ENCODE results near the gene ATP6V1C2. TPM values are rescaled to one million over a fixed set of nuclear protein-coding genes. Genes with fewer than 3 reads are reported as not detected.

The ATP6V1C2 gene
- polyA plus RNA-seq, 1 donor from 2014 or later: not detected

DNA sequence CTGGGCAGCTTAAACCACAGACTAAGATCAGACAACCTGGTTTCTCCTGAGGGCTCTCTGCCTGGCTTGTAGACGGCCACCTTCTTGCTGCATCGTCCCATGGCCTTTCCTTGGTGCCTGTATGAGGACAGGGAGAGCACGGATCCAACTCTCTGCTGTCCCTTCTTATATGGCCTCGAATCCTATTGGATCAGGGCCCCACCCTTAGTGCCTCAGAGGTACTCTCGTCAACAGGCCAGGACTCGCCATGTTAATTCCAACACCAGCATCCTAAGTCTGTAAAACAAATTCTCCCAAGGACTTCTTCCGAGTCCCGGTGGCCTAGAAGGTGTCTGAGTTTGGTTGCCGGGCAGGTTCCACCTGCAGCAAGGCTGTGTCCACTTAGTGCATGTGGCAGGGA lies 40.2 kb downstream of the ATP6V1C2 start:
- H3K4me3 ChIP-seq (ENCODE audit: low read length): no peak overlapping the region
- H3K36me3 ChIP-seq (ENCODE audit: insufficient read depth, low read length): no peaks in the 10 kb centered on the region
- H3K9me2 ChIP-seq (ENCODE audit: insufficient read depth, low read length): no peaks in the 10 kb centered on the region
- H3K4me2 ChIP-seq (ENCODE audit: low read length): no peak overlapping the region
- H3K9ac ChIP-seq (ENCODE audit: low read length): no peak overlapping the region
- H3F3A ChIP-seq (ENCODE audit: insufficient read depth, low read length, poor library complexity, severe bottlenecking): no peaks in the 10 kb centered on the region
- no peak for TF ChIP-seq CTCF (IDR thresholded peaks at IDR 0.05; ENCODE audit: poor library complexity, severe bottlenecking)
- H3K27me3 ChIP-seq (ENCODE audit: insufficient read depth, low read depth, low read length): no peaks in the 10 kb centered on the region
- H3K79me2 ChIP-seq (replicated peaks; ENCODE audit: insufficient read depth, low read length): no peaks in the 10 kb centered on the region
- H3K9me3 ChIP-seq (ENCODE audit: low read length): no peaks in the 10 kb centered on the region
- H2AFZ ChIP-seq (ENCODE audit: low read depth, low read length): no peak overlapping the region
- H3K27ac ChIP-seq (ENCODE audit: low read length): no peak overlapping the region
- H4K20me1 ChIP-seq (ENCODE audit: insufficient read depth): no peaks in the 10 kb centered on the region

DNA sequence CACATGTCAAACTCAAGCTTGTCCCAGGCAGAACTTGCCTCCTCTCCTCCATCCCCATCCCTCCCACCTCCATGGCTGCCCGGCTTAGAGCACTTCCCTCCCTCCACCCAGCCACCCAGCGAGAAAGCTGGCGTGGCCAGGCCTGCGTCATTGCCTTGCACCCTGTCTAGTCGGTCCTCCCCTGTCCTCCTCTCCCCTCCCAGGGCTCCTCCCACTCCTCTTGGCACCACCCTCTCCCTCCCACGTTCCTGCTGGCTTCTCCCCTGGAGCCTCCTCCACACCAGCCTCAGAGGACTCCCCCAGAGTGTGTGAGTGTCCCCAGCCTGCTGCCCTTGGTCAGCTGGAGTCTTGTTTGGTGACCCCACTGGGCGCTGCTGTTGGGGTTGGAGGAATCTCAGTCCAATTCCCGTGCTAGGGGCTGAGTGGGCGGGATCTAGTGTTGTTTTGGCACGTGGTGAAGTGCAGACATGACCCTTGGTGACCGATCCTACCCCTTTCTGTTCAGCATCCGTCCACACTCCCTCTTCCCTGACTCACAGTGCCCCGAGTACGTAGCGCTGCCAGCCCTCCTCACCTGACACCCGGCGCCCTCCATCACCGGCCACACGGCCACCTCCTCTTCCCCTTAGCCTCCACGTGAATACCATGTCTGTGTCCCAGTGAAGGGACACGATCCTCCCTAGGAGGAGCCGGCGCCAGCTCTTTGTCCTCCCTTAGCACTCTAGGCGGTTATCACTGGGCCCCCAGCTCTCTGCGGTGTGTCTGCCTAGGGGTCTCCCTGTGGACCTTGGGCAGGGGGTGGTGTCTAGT lies 41.4 kb downstream of the ATP6V1C2 start:
- H3K4me2 ChIP-seq (ENCODE audit: low read length): no peak overlapping the region
- TF ChIP-seq REST (IDR thresholded peaks at IDR 0.05; ENCODE audit: borderline replicate concordance): no peak
- TF ChIP-seq EZH2 (IDR thresholded peaks at IDR 0.05; ENCODE audit: borderline replicate concordance, insufficient read depth, low read length, poor library complexity, severe bottlenecking): no peak
- no peak for TF ChIP-seq MXI1 (conservative IDR thresholded peaks at IDR 0.05; ENCODE audit: poor library complexity, severe bottlenecking)
- no peak for TF ChIP-seq POLR2AphosphoS5 (IDR thresholded peaks at IDR 0.05)
- no peak for TF ChIP-seq EP300 (conservative IDR thresholded peaks at IDR 0.05; ENCODE audit: poor library complexity, severe bottlenecking)
- TF ChIP-seq CTCF (IDR thresholded peaks at IDR 0.05; ENCODE audit: poor library complexity, severe bottlenecking): no peak
- no peak for TF ChIP-seq SMC3 (conservative IDR thresholded peaks at IDR 0.05; ENCODE audit: poor library complexity)
- TF ChIP-seq TAF1 (IDR thresholded peaks at IDR 0.05; ENCODE audit: low read depth): no peak
- TF ChIP-seq RAD21 (conservative IDR thresholded peaks at IDR 0.05): no peak

More for the DNA sequence above, 41.4 kb downstream of the ATP6V1C2 start:
- Histone ChIP-seq H3K79me2 (replicated peaks; ENCODE audit: insufficient read depth, low read length) (no peaks in the 10 kb centered on the region), H2AFZ (ENCODE audit: low read depth, low read length) (no peak overlapping the region), H3K36me3 (ENCODE audit: insufficient read depth, low read length) (no peaks in the 10 kb centered on the region), H3K9me3 (ENCODE audit: low read length) (no peaks in the 10 kb centered on the region), H3K4me3 (ENCODE audit: low read length) (no peak overlapping the region), H3K9ac (ENCODE audit: low read length) (no peak overlapping the region), H3K27me3 (ENCODE audit: insufficient read depth, low read depth, low read length) (no peaks in the 10 kb centered on the region), H3K27ac (ENCODE audit: low read length) (no peak overlapping the region), H4K20me1 (ENCODE audit: insufficient read depth) (no peaks in the 10 kb centered on the region), H3F3A (ENCODE audit: insufficient read depth, low read length, poor library complexity, severe bottlenecking) (no peaks in the 10 kb centered on the region), H3K9me2 (ENCODE audit: insufficient read depth, low read length) (no peaks in the 10 kb centered on the region)

All from neural cell (in vitro differentiated cells).